CD4-positive, alpha-beta T cell treated with Interleukin-15 for 4 hours (primary cell): ENCODE results near the gene PDE1A.

Experiments
- DNase-seq: peaks from one replicate; pipeline ENCODE4 v3.0.0-alpha.2; 2020; ENCODE audit warnings: low spot score

Gene PDE1A

GRCh38 chr2:182197529-182197928, 229.3 kb downstream of the PDE1A start:
- DNase-seq: no peak

GRCh38 chr2:182193291-182193690, 233.5 kb downstream of the PDE1A start:
- DNase-seq: no peak

GRCh38 chr2:182191061-182191460, 235.8 kb downstream of the PDE1A start:
- DNase-seq: no peak

GRCh38 chr2:182187130-182187529, 239.7 kb downstream of the PDE1A start:
- no peak for DNase-seq

- DNase-seq: peak; percentile 32
These were observed 240.6 kb downstream of the PDE1A start for GRCh38 chr2:182186132-182186735.

GRCh38 chr2:182182436-182182835, 244.4 kb downstream of the PDE1A start:
- no peak for DNase-seq

- DNase-seq: no peak
These were observed 245.5 kb downstream of the PDE1A start for GRCh38 chr2:182181381-182181780.

GRCh38 chr2:182179176-182179575, 247.7 kb downstream of the PDE1A start:
- no peak for DNase-seq

GRCh38 chr2:182173944-182174622, 252.8 kb downstream of the PDE1A start:
- DNase-seq: no peak

- no peak for DNase-seq
These were observed 256.5 kb downstream of the PDE1A start for GRCh38 chr2:182170341-182170740.

GRCh38 chr2:182167882-182168281, 259.0 kb downstream of the PDE1A start:
- DNase-seq: no peak

GRCh38 chr2:182166841-182167240, 260.0 kb downstream of the PDE1A start:
- no peak for DNase-seq

- no peak for DNase-seq
These were observed 260.4 kb downstream of the PDE1A start for GRCh38 chr2:182166406-182166805.

GRCh38 chr2:182165202-182165601, 261.6 kb downstream of the PDE1A start:
- DNase-seq: no peak

GRCh38 chr2:182164686-182165085, 262.1 kb downstream of the PDE1A start:
- DNase-seq: no peak

GRCh38 chr2:182163878-182164277, 263.0 kb downstream of the PDE1A start:
- DNase-seq: no peak

GRCh38 chr2:182148344-182148743, 278.5 kb downstream of the PDE1A start:
- DNase-seq: no peak

- no peak for DNase-seq
These were observed 282.1 kb downstream of the PDE1A start for GRCh38 chr2:182144776-182145165.

GRCh38 chr2:182144041-182144775, 282.6 kb downstream of the PDE1A start:
- no peak for DNase-seq

GRCh38 chr2:182142062-182142461, 284.8 kb downstream of the PDE1A start:
- DNase-seq: no peak

GRCh38 chr2:182134201-182134600, 292.6 kb downstream of the PDE1A start:
- DNase-seq: no peak

GRCh38 chr2:182133195-182133891, 293.5 kb downstream of the PDE1A start:
- DNase-seq: no peak

- DNase-seq: no peak
These were observed 294.2 kb downstream of the PDE1A start for GRCh38 chr2:182132605-182133004.
